GM19328 (cell line): ENCODE measurements around the gene ARHGEF17.

Experiments
- ATAC-seq: cut with Tn5 transposase; IDR thresholded peaks from one replicate; pipeline ENCODE4 v1.9.1; 2021; ENCODE audit warnings: mild to moderate bottlenecking, moderate library complexity; ENCODE audit not compliant: unreplicated experiment

Gene ARHGEF17

GRCh38 chr11:73327812-73328364, 19.8 kb downstream of the ARHGEF17 start:
- ATAC-seq, result no peak

GRCh38 chr11:73330569-73331093, 22.6 kb downstream of the ARHGEF17 start:
- ATAC-seq, result no peak

GRCh38 chr11:73331138-73331916, 23.3 kb downstream of the ARHGEF17 start:
- ATAC-seq, result no peak

- no peak for ATAC-seq
These were observed 25.1 kb downstream of the ARHGEF17 start for GRCh38 chr11:73333173-73333572.

GRCh38 chr11:73333640-73334383, 25.7 kb downstream of the ARHGEF17 start:
- ATAC-seq, result no peak

GRCh38 chr11:73334384-73335203, 26.5 kb downstream of the ARHGEF17 start:
- no peak for ATAC-seq

- no peak for ATAC-seq
These were observed 27.3 kb downstream of the ARHGEF17 start for GRCh38 chr11:73335204-73335923.

- no peak for ATAC-seq
These were observed 29.8 kb downstream of the ARHGEF17 start for GRCh38 chr11:73337846-73338245.

GRCh38 chr11:73338279-73338678, 30.2 kb downstream of the ARHGEF17 start:
- ATAC-seq, result no peak

- ATAC-seq, result no peak
These were observed 32.1 kb downstream of the ARHGEF17 start for GRCh38 chr11:73340164-73340563.

- ATAC-seq, result no peak
These were observed 34.6 kb downstream of the ARHGEF17 start for GRCh38 chr11:73342633-73343032.

- no peak for ATAC-seq
These were observed 35.2 kb downstream of the ARHGEF17 start for GRCh38 chr11:73343076-73343873.

- no peak for ATAC-seq
These were observed 36.1 kb downstream of the ARHGEF17 start for GRCh38 chr11:73344191-73344607.

GRCh38 chr11:73345481-73346160, 37.5 kb downstream of the ARHGEF17 start:
- no peak for ATAC-seq

GRCh38 chr11:73346186-73346935, 38.3 kb downstream of the ARHGEF17 start:
- ATAC-seq, result no peak

- no peak for ATAC-seq
These were observed 39.0 kb downstream of the ARHGEF17 start for GRCh38 chr11:73347067-73347466.

- ATAC-seq, result no peak
These were observed 40.8 kb downstream of the ARHGEF17 start for GRCh38 chr11:73348838-73349237.

GRCh38 chr11:73349633-73350032, 41.6 kb downstream of the ARHGEF17 start:
- ATAC-seq, result no peak
